ENCODE measurements around the gene IQGAP2.
A peak's percentile ranks its signal among the peaks of the same experiment; 100 is the strongest.
"Not testable (repeated sequence)": the region's sequence is repeated elsewhere in the genome, so short reads cannot be mapped to it uniquely, and the experiment has no call there.

Gene IQGAP2

GRCh38 chr5:76497065-76497460 is 94.0 kb downstream of the IQGAP2 start:
- no peak for DNase-seq
- Mint-ChIP-seq H3K9me3 (no peaks in the 10 kb centered on the region), H3K4me1 (ENCODE audit: low read depth) (peaks cover 60% of the 10 kb centered on the region), H3K27me3 (no peaks in the 10 kb centered on the region), H3K36me3 (ENCODE audit: low read depth) (peaks cover 7% of the 10 kb centered on the region), H3K4me3 (no peak overlapping the region), H3K27ac (no peak overlapping the region)

- no peak overlapping the region for H3K4me3 Mint-ChIP-seq
- no peak overlapping the region for H3K27ac Mint-ChIP-seq
- H3K4me1 Mint-ChIP-seq (ENCODE audit: low read depth) = peaks cover 54% of the 10 kb centered on the region
- DNase-seq = no peak
- peaks cover 7% of the 10 kb centered on the region for H3K36me3 Mint-ChIP-seq (ENCODE audit: low read depth)
- no peaks in the 10 kb centered on the region for H3K9me3 Mint-ChIP-seq
- H3K27me3 Mint-ChIP-seq = no peaks in the 10 kb centered on the region
Observed at GRCh38 chr5:76497986-76498717, 95.1 kb downstream of the IQGAP2 start.

GRCh38 chr5:76499507-76500161 is 96.5 kb downstream of the IQGAP2 start:
- H3K9me3 Mint-ChIP-seq = no peaks in the 10 kb centered on the region
- no peak for DNase-seq
- H3K4me3 Mint-ChIP-seq = no peak overlapping the region
- H3K36me3 Mint-ChIP-seq (ENCODE audit: low read depth) = peaks cover 7% of the 10 kb centered on the region
- H3K27ac Mint-ChIP-seq = no peak overlapping the region
- peaks cover 54% of the 10 kb centered on the region for H3K4me1 Mint-ChIP-seq (ENCODE audit: low read depth)
- H3K27me3 Mint-ChIP-seq = no peaks in the 10 kb centered on the region

GRCh38 chr5:76500633-76501393 is 97.7 kb downstream of the IQGAP2 start:
- no peak overlapping the region for H3K4me3 Mint-ChIP-seq
- no peaks in the 10 kb centered on the region for H3K9me3 Mint-ChIP-seq
- no peak overlapping the region for H3K27ac Mint-ChIP-seq
- no peak for DNase-seq
- H3K4me1 Mint-ChIP-seq (ENCODE audit: low read depth) = peaks cover 56% of the 10 kb centered on the region
- H3K36me3 Mint-ChIP-seq (ENCODE audit: low read depth) = peaks cover 2% of the 10 kb centered on the region
- no peaks in the 10 kb centered on the region for H3K27me3 Mint-ChIP-seq

GRCh38 chr5:76503929-76504328 is 100.8 kb downstream of the IQGAP2 start:
- Mint-ChIP-seq H3K27ac (no peak overlapping the region), H3K36me3 (ENCODE audit: low read depth) (peaks cover 5% of the 10 kb centered on the region), H3K4me3 (no peak overlapping the region), H3K9me3 (no peaks in the 10 kb centered on the region), H3K4me1 (ENCODE audit: low read depth) (peaks cover 38% of the 10 kb centered on the region), H3K27me3 (no peaks in the 10 kb centered on the region)
- no peak for DNase-seq

GRCh38 chr5:76504901-76505564 is 101.9 kb downstream of the IQGAP2 start:
- H3K27me3 Mint-ChIP-seq = no peaks in the 10 kb centered on the region
- peaks cover 31% of the 10 kb centered on the region for H3K4me1 Mint-ChIP-seq (ENCODE audit: low read depth)
- H3K36me3 Mint-ChIP-seq (ENCODE audit: low read depth) = peaks cover 5% of the 10 kb centered on the region
- no peaks in the 10 kb centered on the region for H3K9me3 Mint-ChIP-seq
- no peak overlapping the region for H3K27ac Mint-ChIP-seq
- no peak for DNase-seq
- H3K4me3 Mint-ChIP-seq = no peak overlapping the region

- Mint-ChIP-seq H3K27me3 (no peaks in the 10 kb centered on the region), H3K9me3 (peaks cover 3% of the 10 kb centered on the region), H3K4me1 (ENCODE audit: low read depth) (peaks cover 31% of the 10 kb centered on the region), H3K36me3 (ENCODE audit: low read depth) (peaks cover 29% of the 10 kb centered on the region), H3K27ac (no peak overlapping the region), H3K4me3 (no peak overlapping the region)
- no peak for DNase-seq
Observed at GRCh38 chr5:76513476-76513875, 110.4 kb downstream of the IQGAP2 start.

GRCh38 chr5:76514292-76514691 is 111.2 kb downstream of the IQGAP2 start:
- H3K27me3 Mint-ChIP-seq = no peaks in the 10 kb centered on the region
- H3K36me3 Mint-ChIP-seq (ENCODE audit: low read depth) = peaks cover 29% of the 10 kb centered on the region

GRCh38 chr5:76514713-76515112 is 111.6 kb downstream of the IQGAP2 start:
- Mint-ChIP-seq H3K36me3 (ENCODE audit: low read depth) (peaks cover 29% of the 10 kb centered on the region), H3K9me3 (peaks cover 3% of the 10 kb centered on the region), H3K27ac (no peak overlapping the region), H3K27me3 (no peaks in the 10 kb centered on the region), H3K4me3 (no peak overlapping the region), H3K4me1 (ENCODE audit: low read depth) (peaks cover 39% of the 10 kb centered on the region)
- no peak for DNase-seq

More at GRCh38 chr5:76514292-76514691, 111.2 kb downstream of the IQGAP2 start:
- Mint-ChIP-seq H3K27ac (no peak overlapping the region), H3K9me3 (peaks cover 3% of the 10 kb centered on the region), H3K4me3 (no peak overlapping the region), H3K4me1 (ENCODE audit: low read depth) (peaks cover 35% of the 10 kb centered on the region)
- no peak for DNase-seq

- Mint-ChIP-seq H3K4me3 (no peak overlapping the region), H3K36me3 (ENCODE audit: low read depth) (peaks cover 27% of the 10 kb centered on the region), H3K9me3 (peaks cover 3% of the 10 kb centered on the region), H3K27ac (no peak overlapping the region), H3K4me1 (ENCODE audit: low read depth) (peaks cover 56% of the 10 kb centered on the region), H3K27me3 (no peaks in the 10 kb centered on the region)
- DNase-seq = no peak
Observed at GRCh38 chr5:76517334-76517733, 114.2 kb downstream of the IQGAP2 start.

- peaks cover 30% of the 10 kb centered on the region for H3K36me3 Mint-ChIP-seq (ENCODE audit: low read depth)
- H3K9me3 Mint-ChIP-seq, DNase-seq, H3K27me3 Mint-ChIP-seq, H3K4me3 Mint-ChIP-seq: not testable (repeated sequence)
- peaks cover 65% of the 10 kb centered on the region for H3K4me1 Mint-ChIP-seq (ENCODE audit: low read depth)
- H3K27ac Mint-ChIP-seq = peak overlapping the region; percentile 37
Observed at GRCh38 chr5:76518246-76518645, 115.2 kb downstream of the IQGAP2 start.

GRCh38 chr5:76521240-76521758 is 118.2 kb downstream of the IQGAP2 start:
- Mint-ChIP-seq H3K27ac (peak overlapping the region; percentile 97), H3K27me3 (no peaks in the 10 kb centered on the region), H3K36me3 (ENCODE audit: low read depth) (peaks cover 27% of the 10 kb centered on the region), H3K9me3 (peaks cover 3% of the 10 kb centered on the region), H3K4me3 (peak overlapping the region; percentile 57), H3K4me1 (ENCODE audit: low read depth) (peaks cover 85% of the 10 kb centered on the region)
- DNase-seq = peak; percentile 45

- peaks cover 3% of the 10 kb centered on the region for H3K9me3 Mint-ChIP-seq
- H3K36me3 Mint-ChIP-seq (ENCODE audit: low read depth) = peaks cover 20% of the 10 kb centered on the region
- no peak overlapping the region for H3K4me3 Mint-ChIP-seq
- H3K27ac Mint-ChIP-seq = peak overlapping the region; percentile 97
- DNase-seq = no peak
- H3K27me3 Mint-ChIP-seq = no peaks in the 10 kb centered on the region
- H3K4me1 Mint-ChIP-seq (ENCODE audit: low read depth) = peaks cover 87% of the 10 kb centered on the region
Observed at GRCh38 chr5:76522103-76522935, 119.2 kb downstream of the IQGAP2 start.

All from activated T-cell treated with anti-CD3 and anti-CD28 coated beads, Interleukin-2, amount 50 U/mL, for 24 hours (primary cell).